Glutamatergic neuron (in vitro differentiated cells): ENCODE results near the gene MSRB3. TPM values are rescaled to one million over a fixed set of nuclear protein-coding genes. Genes with fewer than 3 reads are reported as not detected.

Experiments used
- DNase-seq: peaks from one replicate; pipeline ENCODE4 v3.0.0; 2022
- H3K27ac Mint-ChIP-seq: one replicate; pipeline ENCODE4 v1.8.0; 2020; ENCODE audit warnings: mild to moderate bottlenecking, mixed read lengths, inconsistent platforms; ENCODE audit not compliant: unreplicated experiment
- H3K27me3 Mint-ChIP-seq: one replicate; pipeline ENCODE4 v1.8.0; 2020; ENCODE audit warnings: mild to moderate bottlenecking, moderate library complexity, mixed read lengths, inconsistent platforms; ENCODE audit not compliant: unreplicated experiment
- H3K36me3 Mint-ChIP-seq: one replicate; pipeline ENCODE4 v1.8.0; 2020; ENCODE audit warnings: mild to moderate bottlenecking, mixed read lengths, inconsistent platforms; ENCODE audit not compliant: unreplicated experiment
- H3K4me1 Mint-ChIP-seq: one replicate; pipeline ENCODE4 v1.8.0; 2020; ENCODE audit warnings: mild to moderate bottlenecking, low read depth, mixed read lengths, inconsistent platforms; ENCODE audit not compliant: unreplicated experiment
- H3K4me3 Mint-ChIP-seq: one replicate; pipeline ENCODE4 v1.8.0; 2020; ENCODE audit warnings: mild to moderate bottlenecking, mixed read lengths, inconsistent platforms; ENCODE audit not compliant: unreplicated experiment
- H3K9me3 Mint-ChIP-seq: one replicate; pipeline ENCODE4 v1.8.0; 2020; ENCODE audit warnings: mild to moderate bottlenecking, moderate library complexity, mixed read lengths, inconsistent platforms; ENCODE audit not compliant: unreplicated experiment
- CTCF ChIP-seq: fragments of 200-600 bp; sonication (generic); IDR thresholded peaks from one replicate; pipeline ENCODE4 v1.5.0; 2021; ENCODE audit not compliant: partially characterized antibody, unreplicated experiment
- total RNA-seq: library from RNA; stranded (reverse); fragmentation: NEBNext Ultra II Directional; extraction: Animal tissue kit (Norgen Biotek cat#: 25700); gene quantifications from one replicate; pipeline ENCODE4 v1.2.1, GENCODE V29; 2021; ENCODE audit not compliant: unreplicated experiment

The MSRB3 gene
- total RNA-seq, 1 donor from 2014 or later = 1.6 TPM

DNA sequence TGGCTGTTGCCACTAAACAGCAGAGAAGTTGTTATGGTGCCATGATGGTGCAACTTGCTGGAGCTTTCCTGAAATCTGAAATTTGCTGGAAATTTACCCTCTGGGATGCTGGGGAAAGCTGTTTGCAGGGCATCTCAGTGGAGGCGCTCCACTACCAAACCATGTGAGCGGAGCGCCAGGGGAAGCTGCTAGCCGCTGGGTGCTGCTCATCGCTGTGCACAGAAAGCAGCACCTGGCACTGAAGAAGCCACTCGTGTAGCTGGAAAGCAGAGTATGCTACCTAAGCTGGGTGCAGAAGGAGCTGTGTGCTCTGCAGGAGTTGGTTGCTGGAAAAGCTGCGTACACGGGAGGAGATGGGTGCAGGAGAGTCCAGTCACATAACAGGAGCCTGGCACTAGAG, 53.0 kb downstream of the MSRB3 start:
- H3K27me3 Mint-ChIP-seq = no peaks in the 10 kb centered on the region
- H3K36me3 Mint-ChIP-seq = no peaks in the 10 kb centered on the region
- no peaks in the 10 kb centered on the region for H3K4me1 Mint-ChIP-seq
- DNase-seq = no peak
- H3K27ac Mint-ChIP-seq = no peak overlapping the region
- no peak for TF ChIP-seq CTCF
- no peaks in the 10 kb centered on the region for H3K9me3 Mint-ChIP-seq
- H3K4me3 Mint-ChIP-seq = no peak overlapping the region

DNA sequence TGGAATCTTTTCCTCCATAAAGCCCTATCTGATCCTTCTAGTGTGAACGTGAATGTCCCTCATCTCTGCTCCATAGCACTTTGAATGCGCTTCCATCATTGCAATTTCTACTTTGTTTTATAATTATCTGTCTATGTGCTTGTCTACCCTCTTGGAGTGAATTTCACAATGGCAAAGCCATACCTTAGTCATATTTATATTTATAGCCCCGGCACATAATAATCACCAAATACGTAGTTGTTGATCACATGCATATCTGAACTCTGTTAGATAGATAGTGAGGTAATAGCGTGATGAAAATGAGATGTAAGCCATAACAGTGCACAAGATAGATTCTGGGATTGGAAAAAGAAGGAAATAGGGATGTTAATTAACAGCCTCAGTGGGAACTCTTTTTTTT, 55.2 kb downstream of the MSRB3 start:
- no peak for TF ChIP-seq CTCF
- Mint-ChIP-seq H3K27ac (no peak overlapping the region), H3K27me3 (no peaks in the 10 kb centered on the region)

DNA sequence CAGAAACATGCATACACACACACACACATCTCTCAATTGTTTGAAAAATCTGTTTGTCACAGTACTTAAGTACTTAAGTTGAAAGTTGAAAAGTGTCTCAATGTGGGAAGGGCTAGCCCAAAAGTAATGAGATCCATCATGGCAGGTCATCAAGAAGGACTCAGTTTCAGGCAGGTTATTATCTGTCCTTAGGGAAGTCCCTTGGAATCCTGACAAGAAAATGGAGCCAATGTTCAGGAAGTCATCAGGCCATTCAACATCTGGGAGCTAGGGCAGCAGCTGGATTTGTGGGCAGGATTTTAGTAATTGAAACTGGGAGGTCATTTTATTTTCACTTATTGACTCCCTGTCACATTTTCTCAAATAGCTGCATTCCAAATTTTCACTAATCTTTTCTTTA, 56.0 kb downstream of the MSRB3 start:
- Mint-ChIP-seq H3K4me1 (no peaks in the 10 kb centered on the region), H3K27me3 (no peaks in the 10 kb centered on the region), H3K4me3 (no peak overlapping the region), H3K36me3 (no peaks in the 10 kb centered on the region), H3K9me3 (no peaks in the 10 kb centered on the region), H3K27ac (no peak overlapping the region)
- no peak for DNase-seq
- no peak for TF ChIP-seq CTCF

More for the DNA sequence above, 55.2 kb downstream of the MSRB3 start:
- Mint-ChIP-seq H3K4me3 (no peak overlapping the region), H3K9me3 (no peaks in the 10 kb centered on the region), H3K36me3 (no peaks in the 10 kb centered on the region), H3K4me1 (no peaks in the 10 kb centered on the region)
- DNase-seq = no peak

GRCh38 chr12:65335021-65335714, 56.7 kb downstream of the MSRB3 start:
- no peak for DNase-seq
- H3K9me3 Mint-ChIP-seq = no peaks in the 10 kb centered on the region
- H3K27me3 Mint-ChIP-seq = no peaks in the 10 kb centered on the region
- no peak overlapping the region for H3K27ac Mint-ChIP-seq
- no peaks in the 10 kb centered on the region for H3K36me3 Mint-ChIP-seq
- TF ChIP-seq CTCF = no peak
- H3K4me1 Mint-ChIP-seq = no peaks in the 10 kb centered on the region
- no peak overlapping the region for H3K4me3 Mint-ChIP-seq

DNA sequence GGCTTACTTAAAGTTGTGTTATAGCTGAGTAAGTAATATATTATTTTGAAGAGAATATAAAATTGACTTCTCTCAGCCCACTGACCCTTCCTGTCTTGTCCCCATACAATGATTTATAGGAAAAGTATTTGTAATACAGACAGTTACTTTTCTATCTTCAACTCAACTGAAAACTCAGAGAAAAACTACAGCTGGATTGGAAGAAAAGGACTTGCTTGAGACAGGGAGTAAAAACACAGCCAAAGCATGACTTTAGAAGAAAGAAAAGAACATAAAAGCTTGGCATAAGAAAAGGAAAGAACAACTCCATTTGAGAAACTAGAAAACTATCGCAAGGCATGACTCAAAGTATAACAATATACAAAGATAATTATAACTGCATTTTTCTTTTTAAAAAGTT, 57.5 kb downstream of the MSRB3 start:
- no peaks in the 10 kb centered on the region for H3K36me3 Mint-ChIP-seq
- H3K27ac Mint-ChIP-seq = no peak overlapping the region
- H3K4me3 Mint-ChIP-seq = no peak overlapping the region
- DNase-seq = no peak
- TF ChIP-seq CTCF = no peak
- H3K9me3 Mint-ChIP-seq = no peaks in the 10 kb centered on the region
- H3K4me1 Mint-ChIP-seq = no peaks in the 10 kb centered on the region
- H3K27me3 Mint-ChIP-seq = no peaks in the 10 kb centered on the region
